ENCODE results near the gene PLXNB1. TPM values are rescaled to one million over a fixed set of nuclear protein-coding genes. Genes with fewer than 3 reads are reported as not detected.

Gene PLXNB1
- total and polyA plus RNA-seq, 12 donors = 27.7 to 135 (median 32.4) TPM

GRCh38 chr3:48388966-48389365, 40.9 kb downstream of the PLXNB1 start:
- no peak overlapping the region for H3K27ac ChIP-seq
- TF ChIP-seq CTCF (IDR thresholded peaks at IDR 0.05) = no peak
- DNase-seq = no peak
- H3K36me3 ChIP-seq = no peaks in the 10 kb centered on the region
- peaks cover 0 to 13% (median 5%) of the 10 kb centered on the region in 11 donors for H3K9me3 ChIP-seq
- WGBS, 2 donors = 76 to 79% methylated on average over 2 of the region's 2 CpGs
- H3K4me3 ChIP-seq = no peak overlapping the region
- no peaks in the 10 kb centered on the region for H3K4me1 ChIP-seq
- no peak for ATAC-seq
- intact Hi-C loops (cut with DNase I) = no loop called here
- H3K27me3 ChIP-seq = peaks cover 0 to 17% (median 0%) of the 10 kb centered on the region in 7 donors

- peaks cover 0 to 14% (median 0%) of the 10 kb centered on the region in 7 donors for H3K27me3 ChIP-seq
- intact Hi-C loops (cut with DNase I) = no loop called here
- no peak for TF ChIP-seq CTCF (IDR thresholded peaks at IDR 0.05)
- no peak for DNase-seq
- H3K4me1 ChIP-seq = no peaks in the 10 kb centered on the region
- H3K9me3 ChIP-seq = peaks cover 0 to 13% (median 5%) of the 10 kb centered on the region in 11 donors
- no peaks in the 10 kb centered on the region for H3K36me3 ChIP-seq
- no peak overlapping the region for H3K4me3 ChIP-seq
- no peak for ATAC-seq
- no peak overlapping the region for H3K27ac ChIP-seq
Observed at GRCh38 chr3:48387634-48388033, 42.3 kb downstream of the PLXNB1 start.

DNA sequence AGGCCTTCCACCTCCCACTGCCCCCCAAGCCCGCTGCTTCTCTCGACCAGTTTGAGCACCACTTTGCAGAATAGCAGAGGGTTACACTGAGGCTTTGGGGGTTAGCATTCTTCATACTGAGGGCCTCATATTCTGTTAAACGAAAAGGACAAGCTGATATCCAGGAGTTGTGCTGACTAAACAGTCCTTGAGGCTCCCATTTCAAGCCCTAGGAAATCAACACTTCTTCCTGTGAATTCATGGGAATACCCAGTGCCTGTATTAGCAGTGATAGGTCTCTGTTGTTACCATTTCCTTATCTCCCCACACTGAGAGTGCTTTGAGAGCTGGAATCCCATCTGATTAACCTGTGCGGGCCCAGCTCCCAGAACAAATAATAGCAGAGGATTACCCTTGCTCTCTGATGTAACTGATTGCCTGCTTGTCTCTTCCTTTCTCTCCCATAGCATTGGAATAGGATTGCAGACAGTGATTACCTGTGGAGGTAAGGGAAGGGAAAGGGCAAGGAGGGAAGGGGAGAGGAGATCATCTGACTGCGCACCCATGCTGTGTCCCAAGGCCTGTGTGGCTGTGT, 56.9 kb downstream of the PLXNB1 start:
- intact Hi-C loops (cut with DNase I) = no loop called here
- no peak overlapping the region for H3K27ac ChIP-seq
- H3K4me3 ChIP-seq = no peak overlapping the region
- no peaks in the 10 kb centered on the region for H3K27me3 ChIP-seq
- no peaks in the 10 kb centered on the region for H3K36me3 ChIP-seq
- 51 to 54% methylated on average over 5 of the region's 5 CpGs for WGBS, 2 donors
- no peak for TF ChIP-seq CTCF (IDR thresholded peaks at IDR 0.05)
- DNase-seq = no peak
- no peaks in the 10 kb centered on the region for H3K4me1 ChIP-seq
- no peak for ATAC-seq
- no peaks in the 10 kb centered on the region for H3K9me3 ChIP-seq

GRCh38 chr3:48372377-48372770, 57.5 kb downstream of the PLXNB1 start:
- H3K4me3 ChIP-seq = no peak overlapping the region
- TF ChIP-seq CTCF (IDR thresholded peaks at IDR 0.05) = no peak
- ATAC-seq = no peak
- WGBS, 2 donors = 71 to 86% methylated on average over 7 of the region's 7 CpGs
- H3K9me3 ChIP-seq = no peaks in the 10 kb centered on the region
- no peaks in the 10 kb centered on the region for H3K4me1 ChIP-seq
- H3K36me3 ChIP-seq = no peaks in the 10 kb centered on the region
- intact Hi-C loops (cut with DNase I) = no loop called here
- DNase-seq = no peak
- H3K27ac ChIP-seq = no peak overlapping the region
- no peaks in the 10 kb centered on the region for H3K27me3 ChIP-seq

Data from heart right ventricle (tissue), 16 donors.